Upper lobe of left lung (tissue), 6 donors: ENCODE measurements around the gene SZRD1. TPM values are rescaled to one million over a fixed set of nuclear protein-coding genes. Genes with fewer than 3 reads are reported as not detected.

ENCODE experiments used
- ATAC-seq, 2 donors: fragments of 200-7000 bp; cut with Tn5 transposase; one replicate each; pipeline ENCODE4 v1.9.1; 2022; ENCODE audit warnings: mild to moderate bottlenecking in 2 of 2, moderate library complexity in 2 of 2; ENCODE audit not compliant: low FRiP score in 2 of 2
- DNase-seq, 2 donors: peaks; one replicate each; pipeline ENCODE4 v3.0.0-alpha.2; 2019 to 2020
- H3K27ac ChIP-seq, 4 donors: fragments of 200-600 bp; sonication (generic); one replicate each; pipeline ENCODE4 v1.5.1; 2016 to 2019
- H3K27me3 ChIP-seq, 4 donors: fragments of 200-600 bp; sonication (generic); one replicate each; pipeline ENCODE4 v1.5.1; 2017 to 2019
- H3K36me3 ChIP-seq, 4 donors: fragments of 200-600 bp; sonication (generic); one replicate each; pipeline ENCODE4 v1.5.1; 2016 to 2019
- H3K4me1 ChIP-seq, 4 donors: fragments of 200-600 bp; sonication (generic); one replicate each; pipeline ENCODE4 v1.5.1; 2018 to 2019
- H3K4me3 ChIP-seq, 4 donors: fragments of 200-600 bp; sonication (generic); one replicate each; pipeline ENCODE4 v1.5.1; 2017 to 2019; ENCODE audit warnings: mild to moderate bottlenecking in 2 of 4, moderate library complexity in 1 of 4
- H3K9me3 ChIP-seq, 4 donors: fragments of 200-600 bp; sonication (generic); one replicate each; pipeline ENCODE4 v1.5.1; 2018 to 2019
- CTCF ChIP-seq, 6 experiments: fragments of 450-650 bp in 4 of 6; fragments of 200-600 bp in 2 of 6; sonication (generic) in 2 of 6; IDR thresholded peaks; one replicate each; pipeline ENCODE4 v1.5.1; 2016 to 2019; ENCODE audit warnings: antibody characterized with exemption in 6 of 6
- EP300 ChIP-seq, 4 donors: sonication (generic); formaldehyde crosslinking; IDR thresholded peaks; one replicate each; pipeline ENCODE4 v1.5.1; 2017; ENCODE audit warnings: antibody characterized with exemption in 4 of 4, control low read depth in 2 of 4
- POLR2A ChIP-seq, 4 donors: fragments of 450-650 bp; IDR thresholded peaks; one replicate each; pipeline ENCODE4 v1.5.1; 2016 to 2017; ENCODE audit warnings: antibody characterized with exemption in 4 of 4, mild to moderate bottlenecking in 2 of 4
- POLR2AphosphoS5 ChIP-seq, 2 donors: sonication (generic); formaldehyde crosslinking; IDR thresholded peaks; one replicate each; pipeline ENCODE4 v1.5.1; 2017; ENCODE audit warnings: antibody characterized with exemption in 2 of 2
- WGBS, 2 donors: methylation state at CpG; one replicate each; pipeline ENCODE4 v1.1.5; 2017 to 2018; 5-methylcytosine and 5-hydroxymethylcytosine counted together
- total RNA-seq, 6 donors: library from RNA; depleted of rRNA in 4 of 6; stranded (reverse); fragments of >200 nt in 4 of 6; gene quantifications; one replicate each; pipeline versions ENCODE4 v1.1.0 to v1.2.1, GENCODE V29; 2016 to 2021
- donor health status: DM: no; HTN: no; CAD: no; lungs with moderate emphysema.
- donor health status: DM: no; HTN: yes; CAD: no; lungs with severe emphysema.

The SZRD1 gene
- total RNA-seq, 6 donors from 2014 or later = 30.4 to 136 (median 58.3) TPM

- H3K4me1 ChIP-seq = no peaks in the 10 kb centered on the region
- DNase-seq (no peak), ATAC-seq (no peak)
- H3K36me3 ChIP-seq = no peaks in the 10 kb centered on the region
- H3K27me3 ChIP-seq = no peaks in the 10 kb centered on the region
- H3K9me3 ChIP-seq = no peaks in the 10 kb centered on the region
- no peak overlapping the region for H3K4me3 ChIP-seq
- H3K27ac ChIP-seq = no peak overlapping the region
- no peak for TF ChIP-seq POLR2AphosphoS5 (IDR thresholded peaks at IDR 0.05)
- TF ChIP-seq POLR2A (IDR thresholded peaks at IDR 0.05) = no peak
- no peak for TF ChIP-seq EP300 (IDR thresholded peaks at IDR 0.05)
- TF ChIP-seq CTCF (IDR thresholded peaks at IDR 0.05) = no peak
- WGBS, 2 donors = 92 to 93% methylated on average over 4 to 10 of the region's 10 CpGs
Observed at GRCh38 chr1:16425125-16426025, 58.3 kb downstream of the SZRD1 start.

- Histone ChIP-seq H3K9me3 (no peaks in the 10 kb centered on the region), H3K27ac (no peak overlapping the region), H3K36me3 (no peaks in the 10 kb centered on the region), H3K4me3 (no peak overlapping the region), H3K4me1 (no peaks in the 10 kb centered on the region), H3K27me3 (no peaks in the 10 kb centered on the region)
- DNase-seq = no peak
- ATAC-seq = no peak
- TF ChIP-seq POLR2A (IDR thresholded peaks at IDR 0.05) = no peak
- 89 to 90% methylated on average over 3 of the region's 3 CpGs for WGBS, 2 donors
Observed at GRCh38 chr1:16430606-16431005, 63.6 kb downstream of the SZRD1 start.

- DNase-seq (no peak), ATAC-seq (peak in 1 of 2 donors; percentile 23)
- TF ChIP-seq CTCF (IDR thresholded peaks at IDR 0.05) (no peak), POLR2AphosphoS5 (IDR thresholded peaks at IDR 0.05) (no peak), POLR2A (IDR thresholded peaks at IDR 0.05) (no peak), EP300 (IDR thresholded peaks at IDR 0.05) (no peak)
- H3K27ac ChIP-seq = no peak overlapping the region
- no peaks in the 10 kb centered on the region for H3K36me3 ChIP-seq
- H3K9me3 ChIP-seq = no peaks in the 10 kb centered on the region
- H3K4me1 ChIP-seq = no peaks in the 10 kb centered on the region
- H3K27me3 ChIP-seq = no peaks in the 10 kb centered on the region
- H3K4me3 ChIP-seq = no peak overlapping the region
- 50 to 52% methylated on average over 9 of the region's 9 CpGs for WGBS, 2 donors
Observed at GRCh38 chr1:16433030-16433429, 66.0 kb downstream of the SZRD1 start.

GRCh38 chr1:16434007-16434406 is 67.0 kb downstream of the SZRD1 start:
- no peaks in the 10 kb centered on the region for H3K36me3 ChIP-seq
- H3K9me3 ChIP-seq = no peaks in the 10 kb centered on the region
- WGBS, 2 donors = 96 to 98% methylated on average over 4 of the region's 4 CpGs

GRCh38 chr1:16434501-16434900 is 67.5 kb downstream of the SZRD1 start:
- TF ChIP-seq EP300 (IDR thresholded peaks at IDR 0.05) (no peak), POLR2AphosphoS5 (IDR thresholded peaks at IDR 0.05) (no peak), CTCF (IDR thresholded peaks at IDR 0.05) (no peak), POLR2A (IDR thresholded peaks at IDR 0.05) (no peak)
- no peaks in the 10 kb centered on the region for H3K27me3 ChIP-seq
- H3K4me1 ChIP-seq = no peaks in the 10 kb centered on the region
- no peaks in the 10 kb centered on the region for H3K9me3 ChIP-seq
- no peak overlapping the region for H3K27ac ChIP-seq
- no peaks in the 10 kb centered on the region for H3K36me3 ChIP-seq
- ATAC-seq (no peak), DNase-seq (no peak)
- 52 to 64% methylated on average over 2 of the region's 2 CpGs for WGBS, 2 donors
- no peak overlapping the region for H3K4me3 ChIP-seq

More at GRCh38 chr1:16434007-16434406, 67.0 kb downstream of the SZRD1 start:
- ATAC-seq (no peak), DNase-seq (no peak)
- TF ChIP-seq EP300 (IDR thresholded peaks at IDR 0.05) = no peak
- TF ChIP-seq CTCF (IDR thresholded peaks at IDR 0.05) = no peak
- no peak for TF ChIP-seq POLR2A (IDR thresholded peaks at IDR 0.05)
- TF ChIP-seq POLR2AphosphoS5 (IDR thresholded peaks at IDR 0.05) = no peak
- H3K27ac ChIP-seq = no peak overlapping the region
- no peak overlapping the region for H3K4me3 ChIP-seq
- H3K4me1 ChIP-seq = no peaks in the 10 kb centered on the region
- no peaks in the 10 kb centered on the region for H3K27me3 ChIP-seq
